HG03095 (cell line): ENCODE results near the gene MARF1.
"Not testable (repeated sequence)": the region's sequence is repeated elsewhere in the genome, so short reads cannot be mapped to it uniquely, and the experiment has no call there.

ENCODE experiments used
- ATAC-seq: cut with Tn5 transposase; IDR thresholded peaks from one replicate; pipeline ENCODE4 v1.9.1; 2021; ENCODE audit warnings: moderate library complexity; ENCODE audit not compliant: unreplicated experiment

MARF1 gene

GRCh38 chr16:15652293-15653001, 9.5 kb upstream of the MARF1 start:
- ATAC-seq: no peak

- peak; percentile 31 for ATAC-seq
These were observed 7.8 kb upstream of the MARF1 start for GRCh38 chr16:15650698-15651171.

GRCh38 chr16:15650019-15650697, 7.2 kb upstream of the MARF1 start, which contains the start of gene NDE1:
Gene NDE1, plus strand, starts transcription at chr16:15650245. Its CDS starts 14,534 bp downstream, at chr16:15664779.
- ATAC-seq: peak; percentile 68

GRCh38 chr16:15649727-15650018, 6.7 kb upstream of the MARF1 start:
- no peak for ATAC-seq

GRCh38 chr16:15649311-15649710, 6.4 kb upstream of the MARF1 start:
- not testable (repeated sequence) for ATAC-seq

- no peak for ATAC-seq
These were observed 5.3 kb upstream of the MARF1 start for GRCh38 chr16:15648135-15648730.

GRCh38 chr16:15647294-15648014, 4.5 kb upstream of the MARF1 start:
- ATAC-seq: no peak

- not testable (repeated sequence) for ATAC-seq
These were observed 3.8 kb upstream of the MARF1 start for GRCh38 chr16:15646557-15647293.

GRCh38 chr16:15644962-15645465, 2.1 kb upstream of the MARF1 start:
- not testable (repeated sequence) for ATAC-seq

- ATAC-seq: no peak
These were observed 1.5 kb upstream of the MARF1 start for GRCh38 chr16:15644267-15644961.

GRCh38 chr16:15643946-15644250, 944 bp upstream of the MARF1 start:
- no peak for ATAC-seq

- peak; percentile 56 for ATAC-seq
These were observed 352 bp downstream of the MARF1 start for GRCh38 chr16:15642557-15643047.

- no peak for ATAC-seq
These were observed 999 bp downstream of the MARF1 start for GRCh38 chr16:15641753-15642556.

GRCh38 chr16:15640966-15641365, 2.0 kb downstream of the MARF1 start:
- ATAC-seq: no peak

- no peak for ATAC-seq
These were observed 3.8 kb downstream of the MARF1 start for GRCh38 chr16:15639061-15639568.

GRCh38 chr16:15636392-15636873, 6.5 kb downstream of the MARF1 start:
- no peak for ATAC-seq

GRCh38 chr16:15635926-15636325, 7.0 kb downstream of the MARF1 start:
- ATAC-seq: no peak

GRCh38 chr16:15631730-15632409, 11.1 kb downstream of the MARF1 start:
- ATAC-seq: no peak
